Liver (tissue), 9 donors: Measurements from ENCODE around the gene RBCK1. TPM values are rescaled to one million over a fixed set of nuclear protein-coding genes. Genes with fewer than 3 reads are reported as not detected.

ENCODE experiments used
- DNase-seq: peaks from one replicate; pipeline ENCODE4 v3.0.0-alpha.2; 2017; ENCODE audit warnings: low spot score
- H3K27ac ChIP-seq, 2 donors: one replicate each; pipeline ENCODE4 v1.7.0; 2013; ENCODE audit warnings: inconsistent platforms in 2 of 2, low read length in 2 of 2, control low read depth in 1 of 2, low read depth in 1 of 2, mild to moderate bottlenecking in 1 of 2
- H3K27me3 ChIP-seq, 4 donors: one replicate each; pipeline versions ENCODE4 v1.6.1 to v1.7.0; 2013; ENCODE audit warnings: low read length in 3 of 4, inconsistent platforms in 1 of 4, mild to moderate bottlenecking in 1 of 4, moderate library complexity in 1 of 4; ENCODE audit not compliant: control insufficient read depth in 4 of 4, insufficient read depth in 4 of 4
- H3K36me3 ChIP-seq, 4 donors: one replicate each; pipeline versions ENCODE4 v1.6.1 to v1.7.0; 2013; ENCODE audit warnings: low read length in 3 of 4, mild to moderate bottlenecking in 3 of 4, low read depth in 1 of 4, moderate library complexity in 1 of 4; ENCODE audit not compliant: control insufficient read depth in 4 of 4, insufficient read depth in 3 of 4
- H3K4me1 ChIP-seq, 4 donors: one replicate each; pipeline versions ENCODE4 v1.6.1 to v1.7.0; 2013; ENCODE audit warnings: low read length in 3 of 4, mild to moderate bottlenecking in 3 of 4, moderate library complexity in 1 of 4; ENCODE audit not compliant: control insufficient read depth in 4 of 4, insufficient read depth in 4 of 4
- H3K4me3 ChIP-seq, 3 donors: one replicate each; pipeline versions ENCODE4 v1.6.1 to v1.7.0; 2013; ENCODE audit warnings: low read length in 3 of 3, control low read depth in 1 of 3, low read depth in 1 of 3, mild to moderate bottlenecking in 1 of 3
- H3K9ac ChIP-seq, 2 donors: one replicate each; pipeline ENCODE4 v1.7.0; 2013; ENCODE audit warnings: low read length in 2 of 2, mild to moderate bottlenecking in 2 of 2, moderate library complexity in 2 of 2, control low read depth in 1 of 2, low read depth in 1 of 2
- H3K9me3 ChIP-seq, 4 donors: one replicate each; pipeline versions ENCODE4 v1.6.1 to v1.7.0; 2013; ENCODE audit warnings: low read length in 3 of 4; ENCODE audit not compliant: control insufficient read depth in 4 of 4
- ATF3 ChIP-seq: IDR thresholded peaks from 2 replicates; pipeline ENCODE4 v1.6.1; 2016; ENCODE audit warnings: antibody characterized with exemption
- EGR1 ChIP-seq, 2 donors: IDR thresholded peaks; 2 replicates each; pipeline ENCODE4 v1.6.1; 2016 to 2018; ENCODE audit warnings: antibody characterized with exemption in 2 of 2, low read depth in 2 of 2
- FOXA1 ChIP-seq: IDR thresholded peaks from 2 replicates; pipeline ENCODE4 v1.6.1; 2016; ENCODE audit warnings: antibody characterized with exemption
- GABPA ChIP-seq, 2 donors: IDR thresholded peaks in 1 of 2; conservative IDR thresholded peaks in 1 of 2; 2 replicates each; pipeline ENCODE4 v1.6.1; 2016; ENCODE audit warnings: antibody characterized with exemption in 2 of 2, mild to moderate bottlenecking in 1 of 2, moderate library complexity in 1 of 2
- HNF4A ChIP-seq, 2 donors: conservative IDR thresholded peaks; 2 replicates each; pipeline ENCODE4 v1.6.1; 2016; ENCODE audit warnings: antibody characterized with exemption in 2 of 2, mild to moderate bottlenecking in 2 of 2
- JUND ChIP-seq, 2 donors: IDR thresholded peaks; 2 replicates each; pipeline ENCODE4 v1.6.1; 2016; ENCODE audit warnings: antibody characterized with exemption in 2 of 2
- NR2F2 ChIP-seq: IDR thresholded peaks from 2 replicates; pipeline ENCODE4 v1.6.1; 2016; ENCODE audit warnings: antibody characterized with exemption
- RAD21 ChIP-seq, 2 donors: IDR thresholded peaks; 2 replicates each; pipeline ENCODE4 v1.6.1; 2016; ENCODE audit warnings: antibody characterized with exemption in 2 of 2, mild to moderate bottlenecking in 2 of 2
- REST ChIP-seq: IDR thresholded peaks from 2 replicates; pipeline ENCODE4 v1.6.1; 2016; ENCODE audit warnings: antibody characterized with exemption, mild to moderate bottlenecking
- RXRA ChIP-seq, 2 donors: IDR thresholded peaks; 2 replicates each; pipeline ENCODE4 v1.6.1; 2017 to 2018; ENCODE audit warnings: antibody characterized with exemption in 2 of 2, mild to moderate bottlenecking in 1 of 2
- SP1 ChIP-seq: IDR thresholded peaks from 2 replicates; pipeline ENCODE4 v1.6.1; 2018; ENCODE audit warnings: antibody characterized with exemption, mild to moderate bottlenecking
- TAF1 ChIP-seq: conservative IDR thresholded peaks from 2 replicates; pipeline ENCODE4 v1.6.1; 2016; ENCODE audit warnings: antibody characterized with exemption, mild to moderate bottlenecking
- ZBTB33 ChIP-seq: IDR thresholded peaks from 2 replicates; pipeline ENCODE4 v1.6.1; 2016; ENCODE audit warnings: antibody characterized with exemption
- WGBS: extraction: QIAGEN DNeasy Blood & Tissue Kit; methylation state at CpG from one replicate; pipeline ENCODE4 v1.1.7; 2013; 5-methylcytosine and 5-hydroxymethylcytosine counted together
- polyA plus RNA-seq, 2 donors: library from polyadenylated mRNA; stranded (reverse) in 1 of 2; unstranded in 1 of 2; fragments of 200-250 nt in 1 of 2; fragments of >200 nt in 1 of 2; fragmentation: Nextera tagmentation in 1 of 2; extraction: Ambion mirVana in 1 of 2; gene quantifications; one replicate each; pipeline versions ENCODE4 v1.2.1 to v1.2.3, GENCODE V29; 2013 to 2015
- total RNA-seq, 2 donors: library from RNA; depleted of rRNA; stranded (reverse); fragments of >200 nt; gene quantifications; one replicate each; pipeline ENCODE4 v1.2.3, GENCODE V29; 2014
- donor health status: healthy.
- donor health status: healthy.
- donor health status: healthy.
- donor health status: healthy.
- donor health status: healthy.

RBCK1 gene
- total and polyA plus RNA-seq, 4 donors, result 18.0 to 62.6 (median 54.8) TPM

GRCh38 chr20:443223-443775 lies 35.2 kb downstream of the RBCK1 start:
- H3K9ac ChIP-seq, result no peak overlapping the region
- WGBS, result 84% methylated on average over 4 of the region's 4 CpGs
- peaks cover 12 to 48% (median 33%) of the 10 kb centered on the region in 4 donors for H3K36me3 ChIP-seq
- peaks cover 0 to 7% (median 2%) of the 10 kb centered on the region in 4 donors for H3K4me1 ChIP-seq
- H3K9me3 ChIP-seq, result no peaks in the 10 kb centered on the region
- TF ChIP-seq ZBTB33 (no peak), ATF3 (no peak), NR2F2 (no peak), GABPA (IDR thresholded peaks at IDR 0.05 in 1 of 2, conservative IDR thresholded peaks at IDR 0.05 in 1 of 2) (no peak), REST (no peak), HNF4A (conservative IDR thresholded peaks at IDR 0.05) (no peak), RXRA (IDR thresholded peaks at IDR 0.05) (no peak), TAF1 (no peak), JUND (IDR thresholded peaks at IDR 0.05) (no peak), FOXA1 (no peak)
- H3K27ac ChIP-seq, result no peak overlapping the region
- DNase-seq, result no peak
- no peak overlapping the region for H3K4me3 ChIP-seq
- H3K27me3 ChIP-seq, result no peaks in the 10 kb centered on the region

- TF ChIP-seq EGR1 (IDR thresholded peaks at IDR 0.05; ENCODE audit: low read depth in 2 of 2) (no peak), RXRA (IDR thresholded peaks at IDR 0.05) (no peak), NR2F2 (no peak), SP1 (no peak), FOXA1 (no peak), RAD21 (IDR thresholded peaks at IDR 0.05) (no peak), ATF3 (no peak), ZBTB33 (no peak)
- Histone ChIP-seq H3K27ac (no peak overlapping the region), H3K9ac (no peak overlapping the region), H3K4me1 (peaks cover 0 to 7% (median 2%) of the 10 kb centered on the region in 4 donors), H3K9me3 (no peaks in the 10 kb centered on the region), H3K4me3 (no peak overlapping the region), H3K36me3 (peaks cover 12 to 47% (median 30%) of the 10 kb centered on the region in 4 donors), H3K27me3 (no peaks in the 10 kb centered on the region)
- no peak for DNase-seq
- 88% methylated on average over 3 of the region's 3 CpGs for WGBS
These were observed 36.0 kb downstream of the RBCK1 start for GRCh38 chr20:444117-444516.
